AG04449 (cell line): Measurements from ENCODE around the gene HPSE.
"Not testable (repeated sequence)": the region's sequence is repeated elsewhere in the genome, so short reads cannot be mapped to it uniquely, and the experiment has no call there.

Source experiments
- CTCF ChIA-PET: fragments of 350-600 bp; formaldehyde crosslinking; extraction: SDS; loops from one replicate; lab custom pipeline; 2021; ENCODE audit warnings: antibody characterized with exemption; lab: Yijun Ruan, JAX
- POLR2A ChIA-PET: fragments of 400-600, 350-600 bp; formaldehyde crosslinking; extraction: SDS; loops from one replicate; lab custom pipeline; 2020; ENCODE audit warnings: antibody characterized with exemption, inconsistent platforms; lab: Yijun Ruan, JAX
- DNase-seq: peaks from one replicate; pipeline ENCODE4 v3.0.0-alpha.2; 2010; ENCODE audit warnings: low read depth, low spot score
- H3K4me3 ChIP-seq: 2 replicates; pipeline ENCODE4 v1.5.1; 2011; ENCODE audit warnings: low read depth, mild to moderate bottlenecking, control low read depth, low read length
- CTCF ChIP-seq: IDR thresholded peaks from one replicate; pipeline ENCODE4 v1.5.1; 2011; ENCODE audit warnings: mild to moderate bottlenecking, moderate library complexity, low read length, control low read depth, inconsistent platforms; ENCODE audit not compliant: insufficient read depth; ENCODE audit errors: missing control alignments

HPSE gene

GRCh38 chr4:83328521-83329187 is 6.0 kb downstream of the HPSE start:
- TF ChIP-seq CTCF, result no peak
- H3K4me3 ChIP-seq, result no peak overlapping the region
- no peak for DNase-seq
- ChIA-PET CTCF (interaction anchor here (1.1 kb wide), 1 partner anchor 45 kb away, joined by 5 read pairs; no protein-coding TSS in a partner anchor), POLR2A (interaction anchor here (0.6 kb wide), 1 partner anchor 530 kb away, joined by 4 read pairs; no protein-coding TSS in a partner anchor)

GRCh38 chr4:83326546-83326945 is 8.1 kb downstream of the HPSE start:
- ChIA-PET POLR2A (no interaction called here), CTCF (no interaction called here)
- H3K4me3 ChIP-seq, result no peak overlapping the region
- TF ChIP-seq CTCF, result no peak
- no peak for DNase-seq

GRCh38 chr4:83325306-83325705 is 9.3 kb downstream of the HPSE start:
- CTCF ChIA-PET, result interaction anchor here (0.8 kb wide), 1 partner anchor 7 kb away, joined by 3 read pairs; no protein-coding TSS in a partner anchor
- H3K4me3 ChIP-seq, DNase-seq, POLR2A ChIA-PET: not testable (repeated sequence)

GRCh38 chr4:83323136-83323535 is 11.5 kb downstream of the HPSE start:
- POLR2A ChIA-PET, result no interaction called here
- H3K4me3 ChIP-seq, result no peak overlapping the region
- CTCF ChIA-PET, result no interaction called here
- DNase-seq, result no peak
- no peak for TF ChIP-seq CTCF

GRCh38 chr4:83320548-83320947 is 14.1 kb downstream of the HPSE start:
- H3K4me3 ChIP-seq, result no peak overlapping the region
- no peak for TF ChIP-seq CTCF
- ChIA-PET POLR2A (no interaction called here), CTCF (no interaction called here)
- DNase-seq, result no peak

- POLR2A ChIA-PET, result no interaction called here
- no peak for TF ChIP-seq CTCF
- CTCF ChIA-PET, result interaction anchor here (1.3 to 1.4 kb wide), 2 partner anchors 7 to 13 kb away, joined by 3 read pairs; no protein-coding TSS in a partner anchor
- H3K4me3 ChIP-seq, result no peak overlapping the region
- no peak for DNase-seq
These were observed 16.0 kb downstream of the HPSE start for GRCh38 chr4:83318666-83319065.
